Natural killer cell (primary cell): Measurements from ENCODE around the gene TENM4. TPM values are rescaled to one million over a fixed set of nuclear protein-coding genes. Genes with fewer than 3 reads are reported as not detected.
"Not testable (repeated sequence)": the region's sequence is repeated elsewhere in the genome, so short reads cannot be mapped to it uniquely, and the experiment has no call there.

Experiments
- ATAC-seq, 3 donors: fragments of 150-1000 bp in 2 of 3; fragments of 200-7000 bp in 1 of 3; cut with Tn5 transposase; 1 replicate in 1 of 3; 2 replicates in 2 of 3; pipeline ENCODE4 v1.10.0; 2021; ENCODE audit warnings: mild to moderate bottlenecking in 2 of 3, moderate library complexity in 2 of 3
- DNase-seq, 2 donors: peaks; one replicate each; pipeline versions ENCODE4 v3.0.0 to v3.0.0-alpha.2; 2013 to 2021; ENCODE audit warnings: mixed read lengths in 1 of 2
- H3K27ac ChIP-seq: one replicate; pipeline ENCODE4 v1.5.1; 2013; ENCODE audit warnings: mild to moderate bottlenecking, low read length
- H3K27me3 ChIP-seq: one replicate; pipeline ENCODE4 v1.6.1; 2013; ENCODE audit warnings: low read length; ENCODE audit not compliant: control insufficient read depth, insufficient read depth
- H3K36me3 ChIP-seq: one replicate; pipeline ENCODE4 v1.6.1; 2013; ENCODE audit warnings: low read length; ENCODE audit not compliant: control insufficient read depth, insufficient read depth
- H3K4me1 ChIP-seq: one replicate; pipeline ENCODE4 v1.6.1; 2013; ENCODE audit warnings: low read length; ENCODE audit not compliant: control insufficient read depth, insufficient read depth
- H3K4me3 ChIP-seq: one replicate; pipeline ENCODE4 v1.5.1; 2013; ENCODE audit warnings: low read length
- H3K9me3 ChIP-seq: one replicate; pipeline ENCODE4 v1.6.1; 2013; ENCODE audit warnings: low read length; ENCODE audit not compliant: control insufficient read depth, insufficient read depth
- H3K27ac Mint-ChIP-seq, 2 donors: one replicate each; pipeline ENCODE4 v1.8.0; 2022; ENCODE audit warnings: mild to moderate bottlenecking in 2 of 2, mixed read lengths in 2 of 2, moderate library complexity in 1 of 2
- H3K27me3 Mint-ChIP-seq, 2 donors: one replicate each; pipeline ENCODE4 v1.8.0; 2022; ENCODE audit warnings: low read depth in 2 of 2, mixed read lengths in 2 of 2
- H3K36me3 Mint-ChIP-seq: one replicate; pipeline ENCODE4 v1.8.0; 2022; ENCODE audit warnings: mixed read lengths
- H3K4me1 Mint-ChIP-seq, 2 donors: one replicate each; pipeline ENCODE4 v1.8.0; 2022; ENCODE audit warnings: mixed read lengths in 2 of 2
- H3K4me3 Mint-ChIP-seq: one replicate; pipeline ENCODE4 v1.8.0; 2022; ENCODE audit warnings: mild to moderate bottlenecking, moderate library complexity, mixed read lengths
- H3K9me3 Mint-ChIP-seq, 2 donors: one replicate each; pipeline ENCODE4 v1.8.0; 2022; ENCODE audit warnings: mixed read lengths in 2 of 2
- WGBS: methylation state at CpG from one replicate; pipeline ENCODE4 v1.1.7; 2013; ENCODE audit warnings: missing lambda C conversion rate; ENCODE audit not compliant: insufficient coverage; 5-methylcytosine and 5-hydroxymethylcytosine counted together
- intact Hi-C: fragments of 100-400 bp; cut with micrococcal nuclease; formaldehyde crosslinking; loops from one replicate; pipeline ENCODE4 v1.14.2; 2022
- total RNA-seq, 4 donors: library from RNA; stranded (reverse); fragments of 120-200 nt in 1 of 4; gene quantifications; one replicate each; pipeline versions ENCODE4 v1.2.3 to v1.2.4, GENCODE V29; 2013 to 2022
- TF ChIP-seq, protein P1 (sequence below): fragments of 200-600 bp; IDR thresholded peaks from one replicate; pipeline ENCODE4 v1.8.0; 2022; ENCODE audit warnings: antibody characterized with exemption

Gene TENM4
- total RNA-seq, 3 donors from 2014 or later (not counting 1 experiment from before 2014, with no cell fraction given), result 0.63 to 0.75 TPM; not detected in 1

DNA sequence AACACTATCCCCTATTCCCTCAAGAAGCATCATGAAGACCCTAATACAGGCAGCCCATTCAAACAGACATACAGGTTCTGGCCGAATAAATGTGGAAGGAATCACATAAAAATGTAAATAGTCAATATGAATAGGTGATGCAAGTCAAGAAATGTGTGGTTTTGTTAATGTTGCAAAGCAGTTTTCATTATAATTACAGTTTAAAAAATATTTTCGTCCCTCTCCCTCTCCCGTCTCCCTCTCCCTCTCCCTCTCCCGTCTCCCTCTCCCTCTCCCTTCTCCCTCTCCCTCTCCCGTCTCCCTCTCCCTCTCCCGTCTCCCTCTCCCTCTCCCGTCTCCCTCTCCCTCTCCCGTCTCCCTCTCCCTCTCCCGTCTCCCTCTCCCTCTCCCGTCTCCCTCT, 250.3 kb downstream of the TENM4 start:
- 100% methylated on average over 1 of the region's 10 CpGs for WGBS

DNA sequence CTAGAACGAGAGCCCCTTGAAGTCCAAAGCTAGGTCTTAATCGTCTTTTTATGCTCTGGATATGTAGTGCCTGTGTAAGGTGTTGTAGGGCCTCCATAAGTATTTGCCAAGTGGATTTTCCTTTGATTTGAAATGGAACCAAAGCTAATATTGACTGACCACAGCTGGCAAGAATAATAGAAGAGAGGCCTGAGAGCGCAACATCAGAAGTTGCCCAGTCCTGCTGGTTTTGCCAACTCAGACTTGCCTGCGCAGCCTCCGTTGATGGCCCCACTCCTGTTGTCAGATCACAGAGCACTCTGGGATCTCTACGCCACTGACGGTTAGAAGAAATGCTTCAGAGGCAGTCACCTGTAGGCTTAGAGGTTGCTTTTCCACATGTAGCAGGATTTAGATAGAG, 251.2 kb downstream of the TENM4 start:
- no peaks in the 10 kb centered on the region for H3K27me3 ChIP-seq
- H3K36me3 ChIP-seq, result no peaks in the 10 kb centered on the region
- no peak overlapping the region for H3K4me3 Mint-ChIP-seq
- H3K27me3 Mint-ChIP-seq, result no peaks in the 10 kb centered on the region
- 89% methylated on average over 7 of the region's 7 CpGs for WGBS
- intact Hi-C loops, result no loop called here
- H3K4me1 Mint-ChIP-seq, result no peaks in the 10 kb centered on the region
- ATAC-seq (no peak), DNase-seq (no peak)
- TF ChIP-seq, protein P1, sequence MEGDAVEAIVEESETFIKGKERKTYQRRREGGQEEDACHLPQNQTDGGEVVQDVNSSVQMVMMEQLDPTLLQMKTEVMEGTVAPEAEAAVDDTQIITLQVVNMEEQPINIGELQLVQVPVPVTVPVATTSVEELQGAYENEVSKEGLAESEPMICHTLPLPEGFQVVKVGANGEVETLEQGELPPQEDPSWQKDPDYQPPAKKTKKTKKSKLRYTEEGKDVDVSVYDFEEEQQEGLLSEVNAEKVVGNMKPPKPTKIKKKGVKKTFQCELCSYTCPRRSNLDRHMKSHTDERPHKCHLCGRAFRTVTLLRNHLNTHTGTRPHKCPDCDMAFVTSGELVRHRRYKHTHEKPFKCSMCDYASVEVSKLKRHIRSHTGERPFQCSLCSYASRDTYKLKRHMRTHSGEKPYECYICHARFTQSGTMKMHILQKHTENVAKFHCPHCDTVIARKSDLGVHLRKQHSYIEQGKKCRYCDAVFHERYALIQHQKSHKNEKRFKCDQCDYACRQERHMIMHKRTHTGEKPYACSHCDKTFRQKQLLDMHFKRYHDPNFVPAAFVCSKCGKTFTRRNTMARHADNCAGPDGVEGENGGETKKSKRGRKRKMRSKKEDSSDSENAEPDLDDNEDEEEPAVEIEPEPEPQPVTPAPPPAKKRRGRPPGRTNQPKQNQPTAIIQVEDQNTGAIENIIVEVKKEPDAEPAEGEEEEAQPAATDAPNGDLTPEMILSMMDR, result no peak
- no peak overlapping the region for H3K27ac Mint-ChIP-seq
- no peak overlapping the region for H3K27ac ChIP-seq
- no peaks in the 10 kb centered on the region for H3K4me1 ChIP-seq
- no peaks in the 10 kb centered on the region for H3K36me3 Mint-ChIP-seq
- no peaks in the 10 kb centered on the region for H3K9me3 ChIP-seq
- H3K4me3 ChIP-seq, result no peak overlapping the region
- peaks cover 3 to 9% of the 10 kb centered on the region in 2 donors for H3K9me3 Mint-ChIP-seq

More for the DNA sequence above, 250.3 kb downstream of the TENM4 start:
- H3K27ac Mint-ChIP-seq, H3K27ac ChIP-seq, ATAC-seq, H3K27me3 Mint-ChIP-seq, H3K9me3 ChIP-seq, H3K4me3 Mint-ChIP-seq, H3K4me1 Mint-ChIP-seq, DNase-seq, H3K4me1 ChIP-seq, H3K9me3 Mint-ChIP-seq, H3K36me3 ChIP-seq, H3K27me3 ChIP-seq, intact Hi-C loops, H3K4me3 ChIP-seq, H3K36me3 Mint-ChIP-seq: not testable (repeated sequence)

DNA sequence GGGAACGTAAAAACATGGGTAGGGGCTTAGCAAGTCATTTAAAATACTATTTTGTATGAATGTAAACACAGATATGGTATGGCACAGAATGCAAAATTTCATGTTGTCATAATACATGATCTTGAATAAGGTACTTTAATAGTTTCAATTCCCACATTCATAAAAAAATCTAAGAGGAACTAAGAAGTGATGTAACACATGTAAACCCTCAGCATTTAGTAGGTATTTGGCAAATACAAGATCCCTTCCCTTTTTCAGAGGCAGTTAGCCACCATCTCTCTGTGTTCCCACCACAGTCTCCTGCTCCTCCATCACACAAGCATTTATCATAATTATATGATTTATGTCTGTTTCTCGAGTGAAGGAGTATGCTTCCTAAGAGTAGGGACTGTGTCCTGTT, 251.8 kb downstream of the TENM4 start:
- TF ChIP-seq, protein P1, result no peak
- Histone ChIP-seq H3K9me3 (no peaks in the 10 kb centered on the region), H3K4me1 (no peaks in the 10 kb centered on the region), H3K27ac (no peak overlapping the region), H3K36me3 (no peaks in the 10 kb centered on the region), H3K27me3 (no peaks in the 10 kb centered on the region), H3K4me3 (no peak overlapping the region)
- intact Hi-C loops, result no loop called here
- Mint-ChIP-seq H3K27ac (no peak overlapping the region), H3K36me3 (no peaks in the 10 kb centered on the region), H3K27me3 (no peaks in the 10 kb centered on the region), H3K9me3 (peaks cover 3 to 9% of the 10 kb centered on the region in 2 donors), H3K4me3 (no peak overlapping the region), H3K4me1 (no peaks in the 10 kb centered on the region)
- no peak for ATAC-seq
- no peak for DNase-seq
- 83% methylated on average over 1 of the region's 2 CpGs for WGBS

DNA sequence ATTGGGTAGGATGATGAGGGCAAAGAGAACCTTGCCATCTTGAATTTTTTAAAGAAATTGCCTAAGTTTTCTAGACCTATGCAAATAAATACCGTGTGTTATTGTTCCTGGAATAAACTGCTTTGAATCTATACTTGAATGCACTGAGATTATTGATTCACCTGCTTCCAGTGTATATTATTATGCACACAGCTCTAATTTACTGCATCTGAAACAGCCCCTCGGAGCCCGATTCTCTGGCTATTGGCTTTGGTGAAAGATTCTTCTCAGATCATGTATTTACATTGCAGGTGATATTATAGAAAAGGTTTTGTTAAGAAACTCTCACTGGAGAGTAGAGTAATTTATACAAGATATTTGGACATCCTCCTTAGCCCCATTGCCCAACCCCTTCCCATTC, 254.2 kb downstream of the TENM4 start:
- H3K4me1 Mint-ChIP-seq, result no peaks in the 10 kb centered on the region
- no peak overlapping the region for H3K4me3 Mint-ChIP-seq
- no peaks in the 10 kb centered on the region for H3K4me1 ChIP-seq
- no peaks in the 10 kb centered on the region for H3K27me3 Mint-ChIP-seq
- 83% methylated on average over 1 of the region's 3 CpGs for WGBS
- TF ChIP-seq, protein P1, result no peak
- no peak overlapping the region for H3K27ac Mint-ChIP-seq
- ATAC-seq, result no peak
- H3K36me3 Mint-ChIP-seq, result no peaks in the 10 kb centered on the region
- no peak overlapping the region for H3K27ac ChIP-seq
- no peaks in the 10 kb centered on the region for H3K9me3 ChIP-seq
- H3K4me3 ChIP-seq, result no peak overlapping the region
- no peaks in the 10 kb centered on the region for H3K27me3 ChIP-seq
- H3K9me3 Mint-ChIP-seq, result peaks cover 3 to 9% of the 10 kb centered on the region in 2 donors
- no peaks in the 10 kb centered on the region for H3K36me3 ChIP-seq
- no peak for DNase-seq
- intact Hi-C loops, result no loop called here
